ENCODE results near the gene SPTBN2. TPM values are rescaled to one million over a fixed set of nuclear protein-coding genes. Genes with fewer than 3 reads are reported as not detected.

SPTBN2 gene
- total and polyA plus RNA-seq, 2 of the 8 experiments (the other 6 are each of a cell fraction or from before 2014, with no cell fraction given): 19.1 to 69.0 TPM

- TF ChIP-seq CHD7 (IDR thresholded peaks at IDR 0.05; ENCODE audit: insufficient replicate concordance, low read length): no peak
- no peak for TF ChIP-seq POU5F1 (IDR thresholded peaks at IDR 0.05; ENCODE audit: low read depth, low read length)
- no peak for TF ChIP-seq TAF1 (IDR thresholded peaks at IDR 0.05; ENCODE audit: low read depth, low read length)
- no peak for TF ChIP-seq SIRT6 (IDR thresholded peaks at IDR 0.05; ENCODE audit: low read length)
- TF ChIP-seq TBP (IDR thresholded peaks at IDR 0.05; ENCODE audit: low read depth, low read length): no peak
- no peak for TF ChIP-seq ASH2L (IDR thresholded peaks at IDR 0.05; ENCODE audit: low read length)
- no peak for TF ChIP-seq SIX5 (IDR thresholded peaks at IDR 0.05; ENCODE audit: low read depth, low read length)
- TF ChIP-seq HDAC6 (IDR thresholded peaks at IDR 0.05; ENCODE audit: low read depth, low read length): no peak
- TF ChIP-seq GTF2F1 (IDR thresholded peaks at IDR 0.05; ENCODE audit: borderline replicate concordance, low read depth, low read length): no peak
- no peak for TF ChIP-seq TEAD4 (IDR thresholded peaks at IDR 0.05; ENCODE audit: low read depth, low read length)
- TF ChIP-seq CBX8 (IDR thresholded peaks at IDR 0.05; ENCODE audit: borderline replicate concordance, low read depth, low read length): no peak
- no peak for TF ChIP-seq JUN (IDR thresholded peaks at IDR 0.05; ENCODE audit: low read depth, low read length)
Observed at GRCh38 chr11:66676282-66676919, 52.6 kb downstream of the SPTBN2 start (continued).

Data from H1 (cell line).